Retina (tissue), 1 donor: Measurements from ENCODE around the gene MAB21L3.

Experiments
- DNase-seq: peaks from one replicate; pipeline ENCODE4 v3.0.0-alpha.2; 2016

Gene MAB21L3

GRCh38 chr1:116110567-116111523 is at the start of gene MAB21L3:
TSS of gene MAB21L3 (plus strand) at chr1:116111399. CDS start at chr1:116112616, 1,217 bp downstream.
- no peak for DNase-seq

DNA sequence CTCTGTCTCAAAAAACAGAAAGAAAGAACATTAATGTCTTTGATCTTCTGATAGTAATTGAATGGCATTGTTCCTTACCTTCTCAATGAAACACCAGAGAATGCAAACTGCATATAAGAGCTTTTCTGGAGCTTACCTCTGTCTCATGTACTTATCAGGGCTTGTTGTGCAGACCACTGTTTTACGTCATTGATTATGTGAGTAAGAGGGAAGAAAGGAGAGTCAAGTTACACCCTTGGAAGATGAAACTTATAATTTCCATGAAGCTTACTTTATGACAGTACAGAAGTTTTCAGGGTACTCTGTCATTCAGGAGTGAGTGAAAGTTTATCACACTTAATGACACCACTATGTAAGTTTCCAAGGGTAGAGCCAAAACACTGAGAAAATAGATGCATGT is 49.0 kb upstream of the MAB21L3 start:
- no peak for DNase-seq

GRCh38 chr1:116064616-116065015 is 46.6 kb upstream of the MAB21L3 start:
- no peak for DNase-seq

DNA sequence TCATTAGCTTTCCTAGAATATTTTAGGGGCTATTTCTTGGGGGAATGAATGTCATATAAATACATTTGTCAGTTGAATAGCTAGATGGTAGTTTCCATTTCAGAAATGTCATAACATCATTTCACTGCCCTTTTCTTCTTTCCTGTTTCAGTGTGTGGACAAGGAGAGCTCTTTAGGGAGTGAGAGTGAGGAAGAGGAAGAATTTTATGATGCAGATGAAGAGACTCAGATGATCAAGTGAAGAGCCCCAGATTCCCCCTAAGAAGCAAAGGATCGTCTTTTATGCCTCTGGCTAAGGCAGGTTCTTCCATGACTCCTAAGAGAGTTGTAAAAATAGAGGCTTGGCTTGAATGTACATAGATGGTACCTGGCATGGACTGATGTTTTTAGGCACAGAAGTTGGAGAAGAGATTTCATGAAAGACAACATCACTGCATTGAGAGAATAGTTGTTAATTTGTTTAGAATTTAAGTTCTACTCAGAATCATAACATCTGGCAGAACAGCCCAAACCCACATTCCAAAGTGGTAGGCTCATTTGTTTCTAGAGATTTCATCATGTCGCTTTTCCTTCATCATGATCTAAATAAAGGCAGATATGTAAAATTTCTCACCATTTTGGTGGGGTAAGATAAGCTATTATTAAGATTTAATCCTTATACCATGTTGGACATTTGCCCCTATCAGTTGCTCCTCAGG is 44.2 kb upstream of the MAB21L3 start:
- DNase-seq: no peak

- no peak for DNase-seq
Measured at GRCh38 chr1:116067566-116067890, 43.7 kb upstream of the MAB21L3 start.

DNA sequence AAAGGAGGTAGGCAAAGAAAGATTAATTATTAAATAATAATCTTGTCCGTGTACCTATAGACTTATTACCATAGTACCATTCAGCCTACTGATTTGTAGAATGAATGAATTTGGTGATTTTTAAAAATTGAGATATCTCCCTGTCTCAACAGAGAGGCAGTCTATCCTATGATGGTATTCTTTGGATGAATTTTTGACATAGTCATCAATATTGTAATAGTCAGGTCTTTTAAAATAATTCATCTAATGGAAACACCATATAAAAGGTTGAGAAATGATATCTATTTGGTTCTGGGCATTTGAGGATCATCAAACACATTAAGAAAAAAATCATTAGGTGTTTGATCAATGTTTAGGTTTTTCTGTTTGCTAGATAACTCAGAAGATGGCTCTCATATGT is 35.6 kb upstream of the MAB21L3 start:
- no peak for DNase-seq

DNA sequence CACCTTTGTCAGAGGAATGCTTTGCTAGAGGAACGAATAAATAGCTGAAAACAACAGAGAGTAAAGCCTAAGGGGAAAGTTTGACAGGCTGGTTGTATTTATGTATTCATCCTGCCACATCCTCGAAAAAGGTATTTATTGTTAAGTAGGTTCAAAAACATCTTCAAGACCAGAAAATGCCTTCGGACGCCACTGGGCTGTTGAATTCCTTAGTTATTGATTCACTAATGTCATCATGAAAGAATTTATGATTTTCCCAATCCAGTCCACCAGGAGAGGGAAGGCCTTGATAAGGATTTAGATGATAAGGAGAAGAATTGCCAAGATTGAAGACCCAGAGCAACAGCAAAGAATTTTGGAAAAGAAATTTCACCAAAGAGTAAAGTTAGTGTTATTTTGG is 35.2 kb upstream of the MAB21L3 start:
- no peak for DNase-seq

DNA sequence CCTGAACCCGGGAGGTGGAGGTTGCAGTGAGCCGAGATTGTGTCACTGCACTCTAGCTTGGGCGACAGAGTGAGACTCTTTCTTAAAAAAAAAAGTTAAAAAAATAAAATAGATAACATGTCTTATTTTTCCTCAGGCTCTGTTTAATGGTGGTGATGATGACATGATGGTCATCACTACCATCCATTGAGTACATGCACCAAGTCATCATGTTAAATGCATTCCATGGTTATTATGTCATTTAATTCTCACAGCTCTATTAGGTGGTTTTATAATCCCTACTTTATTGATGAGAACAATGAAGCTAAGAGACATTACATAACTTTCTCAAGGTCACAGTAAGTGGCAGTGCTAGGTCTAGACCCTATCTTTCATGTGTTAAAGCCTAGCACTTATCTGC is 34.4 kb upstream of the MAB21L3 start:
- DNase-seq: no peak

DNA sequence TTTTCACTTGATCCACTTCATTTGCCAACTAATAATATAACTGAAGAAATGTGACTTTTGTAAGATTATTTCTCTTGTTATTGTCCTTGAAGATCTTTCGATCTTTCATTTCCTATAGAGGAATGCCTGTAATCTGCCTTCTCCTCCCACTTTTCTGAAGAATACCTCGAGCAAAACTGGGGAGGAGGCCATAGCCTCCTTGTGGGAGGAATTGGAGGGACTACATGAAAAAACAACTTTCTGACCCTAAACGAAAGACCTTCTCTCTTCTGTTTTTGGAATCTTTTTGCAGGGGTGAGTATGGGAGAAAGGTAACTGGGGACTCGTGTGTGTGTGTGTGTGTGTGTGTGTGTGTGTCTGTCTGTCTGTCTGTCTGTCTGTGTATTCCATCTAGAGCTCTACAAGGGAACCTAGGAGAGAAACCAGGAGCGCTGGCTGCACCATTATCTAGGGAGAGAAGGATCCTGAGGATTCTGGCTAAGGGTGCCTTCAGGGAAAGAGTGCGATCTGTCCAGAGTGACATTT is 32.4 kb upstream of the MAB21L3 start:
- no peak for DNase-seq

DNA sequence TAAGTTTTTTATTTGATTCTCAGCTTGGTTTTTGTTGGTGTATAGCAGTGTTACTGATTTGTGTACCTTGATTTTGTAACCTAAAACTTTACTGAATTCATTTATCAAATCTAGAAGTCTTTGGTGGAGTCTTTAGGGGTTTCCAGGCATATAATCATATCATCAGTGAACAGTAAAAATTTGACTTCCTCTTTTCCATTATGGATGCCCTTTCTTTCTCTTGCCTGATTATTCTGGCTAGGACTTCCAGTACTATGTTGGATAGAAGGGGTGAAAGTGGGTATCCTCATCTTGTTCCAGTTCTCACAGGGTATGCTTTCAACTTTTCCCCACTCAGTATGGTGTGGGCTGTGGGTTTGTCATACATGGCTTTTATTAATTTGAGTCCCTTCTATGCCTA is 23.6 kb upstream of the MAB21L3 start:
- no peak for DNase-seq

DNA sequence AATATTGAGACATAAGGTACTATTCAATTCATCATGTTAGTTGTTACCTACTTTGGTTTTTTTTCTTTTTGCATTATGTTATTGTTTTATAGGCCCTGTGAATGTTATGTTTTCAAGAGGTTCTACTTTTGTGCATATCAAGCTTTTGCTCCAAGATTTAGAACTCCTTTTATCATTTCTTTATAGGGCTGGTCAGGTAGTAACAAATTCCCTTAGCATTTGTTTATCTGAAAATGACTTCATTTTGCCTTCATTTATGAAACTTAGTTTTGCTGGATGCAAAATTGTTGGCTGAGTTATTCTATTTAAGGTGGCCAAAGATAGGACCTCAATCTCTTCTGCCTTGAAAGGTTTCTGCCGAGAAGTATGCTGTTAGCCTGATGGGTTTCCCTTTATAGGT is 21.3 kb upstream of the MAB21L3 start:
- DNase-seq: no peak

DNA sequence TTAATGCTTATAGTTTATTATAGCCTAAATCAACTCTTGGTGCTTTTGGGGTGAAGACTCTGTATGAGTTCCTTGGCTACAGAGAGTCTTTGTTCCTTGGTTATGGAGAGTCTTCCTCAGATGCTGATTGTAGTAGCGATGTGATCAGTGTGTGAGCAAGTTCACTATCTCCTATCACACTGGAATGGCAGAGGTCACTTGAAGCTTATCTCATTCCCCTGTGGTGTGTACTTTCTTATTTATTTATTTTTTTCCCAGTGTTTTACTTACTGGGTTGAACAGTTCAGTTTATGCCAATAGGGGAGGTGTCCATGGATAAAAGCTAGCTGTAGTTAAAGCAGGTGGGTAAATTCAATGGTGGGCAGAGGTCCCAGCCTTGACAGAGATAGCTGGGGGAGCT is 20.1 kb upstream of the MAB21L3 start:
- no peak for DNase-seq

DNA sequence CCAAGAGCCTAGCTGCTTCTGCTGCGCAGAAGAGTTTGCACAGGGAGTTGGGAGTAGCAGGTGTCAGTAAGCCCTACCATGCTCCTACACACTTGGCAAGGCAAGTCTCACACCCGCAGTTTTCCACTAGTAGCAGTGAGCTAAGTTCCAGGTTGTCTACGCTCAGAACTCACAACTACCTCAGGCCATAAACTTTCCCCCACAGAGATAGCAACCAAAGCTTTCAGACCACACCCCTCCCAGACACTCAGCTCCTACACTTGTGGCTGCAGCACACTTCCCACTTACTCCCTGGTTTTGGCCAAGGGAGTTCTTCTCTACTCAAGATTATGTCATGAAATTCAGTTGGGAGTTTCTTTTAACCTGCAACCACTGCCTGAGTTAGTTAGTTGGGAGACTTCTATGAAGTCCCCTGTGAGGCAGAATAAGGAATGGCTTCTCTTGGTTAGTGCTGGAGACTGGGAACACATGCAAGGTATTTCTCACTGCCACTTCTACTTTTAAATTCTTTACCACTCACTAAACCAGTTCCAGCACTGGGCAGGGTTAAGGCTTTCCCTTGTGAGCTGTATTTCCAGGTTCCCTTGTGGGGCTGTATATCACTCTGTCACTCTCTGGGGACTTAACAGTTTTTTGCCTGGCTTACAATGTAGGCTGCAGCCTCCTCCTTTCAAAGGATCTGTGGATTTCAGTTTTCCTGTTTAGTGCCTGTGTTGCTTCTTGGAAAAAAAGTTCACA is 18.3 kb upstream of the MAB21L3 start:
- DNase-seq: no peak

- DNase-seq: no peak
Measured at GRCh38 chr1:116095027-116095426, 16.2 kb upstream of the MAB21L3 start.

GRCh38 chr1:116096013-116096618 is 15.1 kb upstream of the MAB21L3 start:
- DNase-seq: no peak

GRCh38 chr1:116097626-116098025 is 13.6 kb upstream of the MAB21L3 start:
- no peak for DNase-seq

GRCh38 chr1:116099379-116099778 is 11.8 kb upstream of the MAB21L3 start:
- DNase-seq: peak; percentile 61

GRCh38 chr1:116099919-116100318 is 11.3 kb upstream of the MAB21L3 start:
- DNase-seq: peak; percentile 65

DNA sequence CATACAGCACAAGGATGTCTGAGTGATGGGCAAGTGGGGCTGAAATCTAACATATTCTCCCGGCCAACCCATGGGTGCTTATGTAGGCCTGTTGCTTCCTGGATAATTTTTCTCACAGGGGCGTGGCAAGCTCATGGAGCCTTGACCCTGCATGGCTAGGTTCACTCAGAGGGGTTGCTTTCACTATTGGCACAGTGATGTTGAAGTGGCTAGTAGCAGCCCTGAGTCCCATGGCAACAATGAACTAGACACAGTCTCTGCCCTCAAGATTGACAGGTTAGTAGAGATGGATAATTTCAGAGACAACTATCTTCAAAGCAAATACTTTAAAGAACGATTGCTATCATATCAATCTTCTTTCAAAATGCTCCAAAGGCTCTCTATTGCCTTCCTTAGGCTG is 6.5 kb upstream of the MAB21L3 start:
- no peak for DNase-seq

DNA sequence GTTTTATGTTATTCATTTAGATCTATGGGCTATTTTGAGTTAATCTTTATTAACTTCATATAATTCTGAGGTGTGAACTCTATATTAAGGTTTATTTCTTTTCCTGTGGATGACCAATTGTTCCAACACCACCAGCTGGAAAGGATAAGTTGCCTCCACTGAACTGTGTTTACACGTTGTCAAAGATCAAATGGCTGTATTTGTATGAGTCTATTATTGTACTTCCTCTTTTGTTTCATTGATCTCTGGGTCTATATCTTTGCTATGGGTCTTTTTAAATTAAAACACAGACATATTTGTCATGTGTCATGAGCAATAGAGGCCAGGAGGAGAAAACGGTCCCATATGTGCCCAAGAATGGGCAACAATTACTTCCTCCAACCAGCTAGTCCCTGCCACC is 5.2 kb upstream of the MAB21L3 start:
- no peak for DNase-seq

GRCh38 chr1:116106646-116107045 is 4.6 kb upstream of the MAB21L3 start:
- no peak for DNase-seq

- no peak for DNase-seq
Measured at GRCh38 chr1:116107371-116107770, 3.8 kb upstream of the MAB21L3 start.

DNA sequence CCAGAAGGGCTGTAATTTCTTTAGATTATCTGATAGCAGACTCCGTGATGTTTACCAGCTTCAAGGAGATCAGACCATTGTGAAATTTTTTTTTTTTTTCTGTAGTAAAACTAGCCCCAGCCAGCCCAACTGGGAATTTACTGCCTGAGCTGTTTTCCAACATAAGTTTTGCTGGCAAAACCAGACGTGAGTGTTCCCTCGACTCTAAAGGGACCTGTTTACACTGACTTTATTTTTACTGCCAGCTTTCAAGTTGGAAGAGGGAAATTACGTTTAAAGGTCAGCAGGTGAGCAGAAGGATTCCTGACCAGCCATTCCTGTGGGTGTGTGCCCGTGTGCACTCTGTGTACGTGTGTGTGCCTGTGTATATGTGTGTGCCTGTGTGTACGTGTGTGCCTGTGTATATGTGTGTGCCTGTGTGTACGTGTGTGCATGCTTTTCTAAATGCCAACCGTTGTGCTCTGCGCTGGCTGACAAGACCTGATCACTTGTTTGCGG is 374 bp downstream of the MAB21L3 start:
- no peak for DNase-seq
